LNCAP (cell line): Measurements from ENCODE around the gene ZMYND10.

Experiments used
- CTCF ChIP-seq: fragments of 450-650 bp; IDR thresholded peaks from 2 replicates; pipeline ENCODE4 v1.5.1; 2017; ENCODE audit warnings: mild to moderate bottlenecking

Gene ZMYND10

GRCh38 chr3:50375258-50375931 is 29.9 kb upstream of the ZMYND10 start:
- TF ChIP-seq CTCF, result no peak

- no peak for TF ChIP-seq CTCF
These were observed 29.1 kb upstream of the ZMYND10 start for GRCh38 chr3:50374363-50375257.

- TF ChIP-seq CTCF, result no peak
These were observed 27.9 kb upstream of the ZMYND10 start for GRCh38 chr3:50373146-50374051.

- TF ChIP-seq CTCF, result no peak
These were observed 26.8 kb upstream of the ZMYND10 start for GRCh38 chr3:50372349-50372748.

GRCh38 chr3:50371133-50371685 is 25.7 kb upstream of the ZMYND10 start:
- no peak for TF ChIP-seq CTCF

- TF ChIP-seq CTCF, result peak; percentile 25; the same call in 1 of the 2 replicates
These were observed 25.1 kb upstream of the ZMYND10 start for GRCh38 chr3:50370594-50370993.
